Measurements from ENCODE around the gene RAB27A.
"Not testable (repeated sequence)": the region's sequence is repeated elsewhere in the genome, so short reads cannot be mapped to it uniquely, and the experiment has no call there.

RAB27A gene

GRCh38 chr15:55254916-55255679 is 34.5 kb downstream of the RAB27A start:
- Histone ChIP-seq H3K4me1 (ENCODE audit: insufficient read depth, low read length) (no peaks in the 10 kb centered on the region), H3K4me3 (ENCODE audit: low read length) (no peak overlapping the region), H3K36me3 (ENCODE audit: insufficient read depth, low read length) (no peaks in the 10 kb centered on the region), H3K27me3 (ENCODE audit: insufficient read depth, low read length) (no peaks in the 10 kb centered on the region), H2AFZ (ENCODE audit: low read depth, low read length) (no peak overlapping the region), H3K9me3 (ENCODE audit: low read length) (no peaks in the 10 kb centered on the region)

GRCh38 chr15:55253580-55253979 is 36.0 kb downstream of the RAB27A start:
- no peaks in the 10 kb centered on the region for H3K27me3 ChIP-seq (ENCODE audit: insufficient read depth, low read length)
- no peaks in the 10 kb centered on the region for H3K4me1 ChIP-seq (ENCODE audit: insufficient read depth, low read length)
- no peak overlapping the region for H2AFZ ChIP-seq (ENCODE audit: low read depth, low read length)

GRCh38 chr15:55252201-55252600 is 37.4 kb downstream of the RAB27A start:
- not testable (repeated sequence) for H2AFZ ChIP-seq (ENCODE audit: low read depth, low read length); H3K4me3 ChIP-seq (ENCODE audit: low read length); H3K9me3 ChIP-seq (ENCODE audit: low read length)

More at GRCh38 chr15:55253580-55253979, 36.0 kb downstream of the RAB27A start:
- H3K36me3 ChIP-seq (ENCODE audit: insufficient read depth, low read length), result no peaks in the 10 kb centered on the region
- no peak overlapping the region for H3K4me3 ChIP-seq (ENCODE audit: low read length)
- no peaks in the 10 kb centered on the region for H3K9me3 ChIP-seq (ENCODE audit: low read length)

GRCh38 chr15:55250941-55251340 is 38.7 kb downstream of the RAB27A start:
- Histone ChIP-seq H3K36me3 (ENCODE audit: insufficient read depth, low read length) (no peaks in the 10 kb centered on the region), H3K27me3 (ENCODE audit: insufficient read depth, low read length) (no peaks in the 10 kb centered on the region), H3K4me1 (ENCODE audit: insufficient read depth, low read length) (no peaks in the 10 kb centered on the region), H3K9me3 (ENCODE audit: low read length) (no peaks in the 10 kb centered on the region), H2AFZ (ENCODE audit: low read depth, low read length) (no peak overlapping the region), H3K4me3 (ENCODE audit: low read length) (no peak overlapping the region)

More at GRCh38 chr15:55252201-55252600, 37.4 kb downstream of the RAB27A start:
- not testable (repeated sequence) for H3K4me1 ChIP-seq (ENCODE audit: insufficient read depth, low read length); H3K36me3 ChIP-seq (ENCODE audit: insufficient read depth, low read length); H3K27me3 ChIP-seq (ENCODE audit: insufficient read depth, low read length)

- Histone ChIP-seq H3K9me3 (ENCODE audit: low read length) (no peaks in the 10 kb centered on the region), H3K4me3 (ENCODE audit: low read length) (no peak overlapping the region), H3K36me3 (ENCODE audit: insufficient read depth, low read length) (no peaks in the 10 kb centered on the region), H3K4me1 (ENCODE audit: insufficient read depth, low read length) (no peaks in the 10 kb centered on the region), H3K27me3 (ENCODE audit: insufficient read depth, low read length) (no peaks in the 10 kb centered on the region), H2AFZ (ENCODE audit: low read depth, low read length) (no peak overlapping the region)
Measured at GRCh38 chr15:55250392-55250791, 39.2 kb downstream of the RAB27A start.

- H3K4me3 ChIP-seq (ENCODE audit: low read length); H3K27me3 ChIP-seq (ENCODE audit: insufficient read depth, low read length); H2AFZ ChIP-seq (ENCODE audit: low read depth, low read length); H3K36me3 ChIP-seq (ENCODE audit: insufficient read depth, low read length); H3K4me1 ChIP-seq (ENCODE audit: insufficient read depth, low read length); H3K9me3 ChIP-seq (ENCODE audit: low read length): not testable (repeated sequence)
Measured at GRCh38 chr15:55249885-55250284, 39.7 kb downstream of the RAB27A start.

GRCh38 chr15:55248895-55249294 is 40.7 kb downstream of the RAB27A start:
- no peak overlapping the region for H2AFZ ChIP-seq (ENCODE audit: low read depth, low read length)
- H3K4me3 ChIP-seq (ENCODE audit: low read length), result no peak overlapping the region
- H3K4me1 ChIP-seq (ENCODE audit: insufficient read depth, low read length), result no peaks in the 10 kb centered on the region
- no peaks in the 10 kb centered on the region for H3K36me3 ChIP-seq (ENCODE audit: insufficient read depth, low read length)
- no peaks in the 10 kb centered on the region for H3K27me3 ChIP-seq (ENCODE audit: insufficient read depth, low read length)
- no peaks in the 10 kb centered on the region for H3K9me3 ChIP-seq (ENCODE audit: low read length)

- no peaks in the 10 kb centered on the region for H3K9me3 ChIP-seq (ENCODE audit: low read length)
- H3K27me3 ChIP-seq (ENCODE audit: insufficient read depth, low read length), result no peaks in the 10 kb centered on the region
- no peak overlapping the region for H3K4me3 ChIP-seq (ENCODE audit: low read length)
- H3K36me3 ChIP-seq (ENCODE audit: insufficient read depth, low read length), result no peaks in the 10 kb centered on the region
- no peak overlapping the region for H2AFZ ChIP-seq (ENCODE audit: low read depth, low read length)
- H3K4me1 ChIP-seq (ENCODE audit: insufficient read depth, low read length), result no peaks in the 10 kb centered on the region
Measured at GRCh38 chr15:55247766-55248427, 41.7 kb downstream of the RAB27A start.

GRCh38 chr15:55247311-55247710 is 42.3 kb downstream of the RAB27A start:
- no peaks in the 10 kb centered on the region for H3K36me3 ChIP-seq (ENCODE audit: insufficient read depth, low read length)
- no peaks in the 10 kb centered on the region for H3K4me1 ChIP-seq (ENCODE audit: insufficient read depth, low read length)
- H3K4me3 ChIP-seq (ENCODE audit: low read length), result no peak overlapping the region
- H2AFZ ChIP-seq (ENCODE audit: low read depth, low read length), result no peak overlapping the region
- no peaks in the 10 kb centered on the region for H3K9me3 ChIP-seq (ENCODE audit: low read length)
- H3K27me3 ChIP-seq (ENCODE audit: insufficient read depth, low read length), result no peaks in the 10 kb centered on the region

GRCh38 chr15:55246567-55246966 is 43.0 kb downstream of the RAB27A start:
- no peaks in the 10 kb centered on the region for H3K36me3 ChIP-seq (ENCODE audit: insufficient read depth, low read length)
- H3K4me1 ChIP-seq (ENCODE audit: insufficient read depth, low read length), result no peaks in the 10 kb centered on the region
- no peak overlapping the region for H3K4me3 ChIP-seq (ENCODE audit: low read length)
- no peaks in the 10 kb centered on the region for H3K9me3 ChIP-seq (ENCODE audit: low read length)
- no peak overlapping the region for H2AFZ ChIP-seq (ENCODE audit: low read depth, low read length)
- no peaks in the 10 kb centered on the region for H3K27me3 ChIP-seq (ENCODE audit: insufficient read depth, low read length)

- Histone ChIP-seq H2AFZ (ENCODE audit: low read depth, low read length) (no peak overlapping the region), H3K4me1 (ENCODE audit: insufficient read depth, low read length) (no peaks in the 10 kb centered on the region), H3K27me3 (ENCODE audit: insufficient read depth, low read length) (no peaks in the 10 kb centered on the region), H3K4me3 (ENCODE audit: low read length) (no peak overlapping the region), H3K9me3 (ENCODE audit: low read length) (no peaks in the 10 kb centered on the region), H3K36me3 (ENCODE audit: insufficient read depth, low read length) (no peaks in the 10 kb centered on the region)
Measured at GRCh38 chr15:55245059-55245458, 44.6 kb downstream of the RAB27A start.

- Histone ChIP-seq H3K4me1 (ENCODE audit: insufficient read depth, low read length) (no peaks in the 10 kb centered on the region), H3K36me3 (ENCODE audit: insufficient read depth, low read length) (no peaks in the 10 kb centered on the region), H3K9me3 (ENCODE audit: low read length) (no peaks in the 10 kb centered on the region), H2AFZ (ENCODE audit: low read depth, low read length) (no peak overlapping the region), H3K4me3 (ENCODE audit: low read length) (no peak overlapping the region), H3K27me3 (ENCODE audit: insufficient read depth, low read length) (no peaks in the 10 kb centered on the region)
Measured at GRCh38 chr15:55241891-55242290, 47.7 kb downstream of the RAB27A start.

- Histone ChIP-seq H2AFZ (ENCODE audit: low read depth, low read length) (no peak overlapping the region), H3K4me3 (ENCODE audit: low read length) (no peak overlapping the region), H3K36me3 (ENCODE audit: insufficient read depth, low read length) (no peaks in the 10 kb centered on the region), H3K9me3 (ENCODE audit: low read length) (no peaks in the 10 kb centered on the region), H3K4me1 (ENCODE audit: insufficient read depth, low read length) (no peaks in the 10 kb centered on the region), H3K27me3 (ENCODE audit: insufficient read depth, low read length) (no peaks in the 10 kb centered on the region)
Measured at GRCh38 chr15:55241186-55241585, 48.4 kb downstream of the RAB27A start.
